GM23338 (cell line): ENCODE measurements around the gene SLC6A5.

Source experiments
- CREB1 ChIP-seq: fragments of 250-450 bp; sonication (Bioruptor Pico); IDR thresholded peaks from 2 replicates; pipeline ENCODE4 v1.5.0; 2020; ENCODE audit warnings: low read depth, mild to moderate bottlenecking, moderate library complexity
- CTCF ChIP-seq, 2 experiments: fragments of 200-600 bp in 1 of 2; sonication (generic) in 1 of 2; conservative IDR thresholded peaks; 2 replicates each; pipeline versions ENCODE4 v1.5.1 to v1.6.1; 2016 to 2017; ENCODE audit warnings: antibody characterized with exemption in 2 of 2, low read depth in 2 of 2, mild to moderate bottlenecking in 2 of 2, moderate library complexity in 1 of 2
- ETS1 ChIP-seq: IDR thresholded peaks from 2 replicates; pipeline ENCODE4 v1.6.1; 2016; ENCODE audit warnings: antibody characterized with exemption
- EZH2 ChIP-seq: fragments of 200-600 bp; sonication (generic); IDR thresholded peaks from one replicate; pipeline ENCODE4 v1.8.0; 2017; ENCODE audit warnings: antibody characterized with exemption, mild to moderate bottlenecking, low read depth; ENCODE audit not compliant: unreplicated experiment
- EZH2phosphoT487 ChIP-seq: fragments of 200-600 bp; sonication (generic); IDR thresholded peaks from one replicate; pipeline ENCODE4 v1.8.1; 2018; ENCODE audit warnings: antibody characterized with exemption; ENCODE audit not compliant: unreplicated experiment
- JUNB ChIP-seq: IDR thresholded peaks from one replicate; pipeline ENCODE4 v1.6.1; 2016; ENCODE audit warnings: antibody characterized with exemption; ENCODE audit not compliant: unreplicated experiment
- NANOG ChIP-seq: IDR thresholded peaks from 2 replicates; pipeline ENCODE4 v1.6.1; 2016; ENCODE audit warnings: antibody characterized with exemption, borderline replicate concordance
- POLR2AphosphoS5 ChIP-seq: IDR thresholded peaks from 2 replicates; pipeline ENCODE4 v1.6.1; 2016; ENCODE audit warnings: antibody characterized with exemption, low read depth
- REST ChIP-seq: IDR thresholded peaks from one replicate; pipeline ENCODE4 v1.6.1; 2018; ENCODE audit warnings: antibody characterized with exemption; ENCODE audit not compliant: unreplicated experiment
- STAT1 ChIP-seq: IDR thresholded peaks from one replicate; pipeline ENCODE4 v1.6.1; 2016; ENCODE audit warnings: antibody characterized with exemption; ENCODE audit not compliant: unreplicated experiment
- ZNF114 ChIP-seq: fragments of 250-450 bp; sonication (Bioruptor Pico); IDR thresholded peaks from 2 replicates; pipeline ENCODE4 v1.5.0; 2020; ENCODE audit warnings: mild to moderate bottlenecking, moderate library complexity
- ZNF331 ChIP-seq: fragments of 250-450 bp; sonication (Bioruptor Pico); IDR thresholded peaks from 2 replicates; pipeline ENCODE4 v1.5.0; 2020; ENCODE audit warnings: low read depth, mild to moderate bottlenecking, moderate library complexity
- ZNF462 ChIP-seq: fragments of 250-450 bp; sonication (Bioruptor Pico); IDR thresholded peaks from 2 replicates; pipeline ENCODE4 v1.5.0; 2020; ENCODE audit warnings: mild to moderate bottlenecking, moderate library complexity

GRCh38 chr11:20617346-20618005, 18.1 kb downstream of the SLC6A5 start:
- TF ChIP-seq POLR2AphosphoS5 (no peak), CTCF (conservative IDR thresholded peaks at IDR 0.05; ENCODE audit: low read depth in 2 of 2) (no peak), EZH2 (no peak), JUNB (no peak), REST (no peak), NANOG (no peak), ZNF462 (CRISPR knock-in tag) (no peak), EZH2phosphoT487 (no peak), STAT1 (no peak), ZNF114 (CRISPR knock-in tag) (no peak), CREB1 (CRISPR knock-in tag) (no peak), ETS1 (no peak), ZNF331 (CRISPR knock-in tag) (no peak)
